ENCODE measurements around the gene HAPLN3.

The HAPLN3 gene

DNA sequence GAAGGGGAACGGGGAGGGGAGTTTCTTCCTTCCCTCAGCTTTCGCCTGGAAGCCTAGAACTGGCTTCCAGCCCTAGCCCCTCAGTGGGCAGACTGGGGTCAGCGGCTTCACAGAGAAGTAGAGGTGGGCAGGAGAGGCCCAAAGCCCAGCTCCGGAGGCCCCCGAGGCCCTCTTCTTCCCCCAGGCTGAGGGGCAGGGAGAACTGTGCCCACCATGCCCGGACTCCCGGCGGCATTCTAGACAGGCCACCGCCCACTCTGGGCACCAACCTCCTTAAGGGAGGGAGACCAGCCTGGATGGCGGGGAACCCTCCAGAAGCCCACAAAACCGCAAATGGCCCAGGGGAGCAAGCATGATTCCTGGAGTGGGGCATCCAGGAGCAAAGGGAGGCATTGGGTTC is 17.9 kb downstream of the HAPLN3 start:
- H3K4me3 ChIP-seq (ENCODE audit: low read depth, low read length), result no peak overlapping the region
- TF ChIP-seq, protein P1, sequence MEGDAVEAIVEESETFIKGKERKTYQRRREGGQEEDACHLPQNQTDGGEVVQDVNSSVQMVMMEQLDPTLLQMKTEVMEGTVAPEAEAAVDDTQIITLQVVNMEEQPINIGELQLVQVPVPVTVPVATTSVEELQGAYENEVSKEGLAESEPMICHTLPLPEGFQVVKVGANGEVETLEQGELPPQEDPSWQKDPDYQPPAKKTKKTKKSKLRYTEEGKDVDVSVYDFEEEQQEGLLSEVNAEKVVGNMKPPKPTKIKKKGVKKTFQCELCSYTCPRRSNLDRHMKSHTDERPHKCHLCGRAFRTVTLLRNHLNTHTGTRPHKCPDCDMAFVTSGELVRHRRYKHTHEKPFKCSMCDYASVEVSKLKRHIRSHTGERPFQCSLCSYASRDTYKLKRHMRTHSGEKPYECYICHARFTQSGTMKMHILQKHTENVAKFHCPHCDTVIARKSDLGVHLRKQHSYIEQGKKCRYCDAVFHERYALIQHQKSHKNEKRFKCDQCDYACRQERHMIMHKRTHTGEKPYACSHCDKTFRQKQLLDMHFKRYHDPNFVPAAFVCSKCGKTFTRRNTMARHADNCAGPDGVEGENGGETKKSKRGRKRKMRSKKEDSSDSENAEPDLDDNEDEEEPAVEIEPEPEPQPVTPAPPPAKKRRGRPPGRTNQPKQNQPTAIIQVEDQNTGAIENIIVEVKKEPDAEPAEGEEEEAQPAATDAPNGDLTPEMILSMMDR (IDR thresholded peaks at IDR 0.05; ENCODE audit: low read depth, low read length), result no peak

DNA sequence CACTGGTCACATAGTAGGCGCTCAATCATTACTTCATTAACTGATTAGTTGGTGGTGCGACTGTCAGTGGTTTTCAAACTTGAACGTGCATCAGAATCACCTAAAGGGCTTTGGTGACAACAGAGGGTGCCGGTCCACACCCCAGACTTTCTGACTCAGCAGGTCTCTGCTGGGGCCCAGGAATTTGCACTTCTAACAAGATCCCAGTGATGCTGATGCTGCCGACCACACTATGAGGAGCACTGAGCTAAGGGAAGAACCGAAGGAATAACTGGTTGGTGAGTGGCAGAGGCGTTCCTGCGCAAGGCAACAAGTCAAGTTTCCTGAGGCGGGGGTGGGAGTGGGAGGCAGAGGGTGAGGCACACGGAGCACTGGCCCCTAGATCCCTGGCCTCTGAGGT is 18.8 kb downstream of the HAPLN3 start:
- TF ChIP-seq, protein P1 (IDR thresholded peaks at IDR 0.05; ENCODE audit: low read depth, low read length), result no peak
- no peak overlapping the region for H3K4me3 ChIP-seq (ENCODE audit: low read depth, low read length)

DNA sequence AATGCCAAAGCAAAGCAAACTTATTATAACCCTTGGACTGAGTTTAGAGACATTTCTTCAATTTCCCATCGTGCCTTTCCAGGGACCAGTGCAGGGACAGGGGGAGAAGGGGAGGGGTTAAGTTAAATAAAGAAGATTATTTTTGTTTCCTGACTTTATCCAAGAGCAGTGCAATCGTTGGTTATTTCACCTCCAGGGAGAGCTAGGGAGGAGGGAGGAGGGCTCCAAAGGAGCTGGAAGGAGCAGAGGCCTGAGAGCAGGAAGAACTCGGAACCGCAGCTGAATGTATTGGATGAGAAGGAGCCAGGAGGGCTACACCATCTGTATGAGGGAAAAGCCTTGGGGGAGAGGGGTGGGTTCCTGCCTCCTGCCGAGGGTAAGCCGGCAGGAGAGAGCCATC is 20.7 kb downstream of the HAPLN3 start:
- TF ChIP-seq, protein P1 (IDR thresholded peaks at IDR 0.05; ENCODE audit: low read depth, low read length), result no peak
- no peak overlapping the region for H3K4me3 ChIP-seq (ENCODE audit: low read depth, low read length)

DNA sequence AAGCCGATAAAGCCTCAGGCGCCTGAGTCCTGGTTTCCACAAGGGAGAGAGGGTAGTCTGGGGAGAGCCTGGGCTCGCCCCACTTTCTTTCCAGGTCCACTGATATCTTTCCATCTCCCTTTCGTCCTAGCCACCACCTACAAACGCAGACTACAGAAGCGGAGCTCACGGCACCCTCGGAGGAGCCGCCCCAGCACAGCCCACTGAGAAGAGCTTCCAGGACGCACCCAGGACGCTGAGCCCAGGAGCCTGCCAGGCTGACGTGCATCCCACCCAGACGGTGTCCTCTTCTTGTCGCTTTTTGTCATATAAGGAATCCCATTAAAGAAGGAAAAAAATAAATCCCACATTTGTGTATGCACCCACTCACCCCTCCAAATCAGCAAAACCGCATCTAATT is 21.1 kb downstream of the HAPLN3 start:
- H3K4me3 ChIP-seq (ENCODE audit: low read depth, low read length), result no peak overlapping the region
- TF ChIP-seq, protein P1 (IDR thresholded peaks at IDR 0.05; ENCODE audit: low read depth, low read length), result no peak

DNA sequence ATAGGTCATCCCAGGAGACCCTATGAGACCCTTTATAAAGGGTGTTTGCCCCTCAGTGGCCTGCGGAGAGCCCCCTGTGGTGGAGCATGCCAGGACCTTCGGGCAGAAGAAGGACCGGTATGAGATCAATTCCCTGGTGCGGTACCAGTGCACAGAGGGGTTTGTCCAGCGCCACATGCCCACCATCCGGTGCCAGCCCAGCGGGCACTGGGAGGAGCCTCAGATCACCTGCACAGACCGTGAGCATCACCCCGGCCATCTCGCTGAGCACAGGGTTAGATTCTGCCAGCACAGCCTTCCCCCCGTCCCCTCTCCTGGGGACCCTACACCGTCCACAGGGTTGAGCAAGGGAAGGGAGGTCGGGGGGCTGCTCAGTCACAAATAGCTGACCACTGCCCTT is 21.6 kb downstream of the HAPLN3 start:
- TF ChIP-seq, protein P1 (IDR thresholded peaks at IDR 0.05; ENCODE audit: low read depth, low read length), result no peak
- no peak overlapping the region for H3K4me3 ChIP-seq (ENCODE audit: low read depth, low read length)

DNA sequence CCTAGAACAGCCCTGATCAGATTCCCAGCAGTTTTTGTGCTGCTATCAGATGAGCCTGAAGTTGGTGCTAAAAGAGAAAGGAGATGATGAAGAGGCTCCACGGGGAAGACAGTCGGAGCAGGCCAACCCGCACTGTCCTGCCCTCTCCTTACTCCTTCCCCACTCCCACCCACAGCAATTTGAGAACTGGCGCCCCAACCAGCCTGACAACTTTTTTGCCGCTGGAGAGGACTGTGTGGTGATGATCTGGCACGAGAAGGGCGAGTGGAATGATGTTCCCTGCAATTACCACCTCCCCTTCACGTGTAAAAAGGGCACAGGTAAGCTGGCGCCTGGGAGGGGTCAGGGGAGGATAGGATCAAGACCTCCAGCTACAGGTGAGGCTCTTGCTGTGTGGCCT is 22.6 kb downstream of the HAPLN3 start:
- TF ChIP-seq, protein P1 (IDR thresholded peaks at IDR 0.05; ENCODE audit: low read depth, low read length), result no peak
- no peak overlapping the region for H3K4me3 ChIP-seq (ENCODE audit: low read depth, low read length)

DNA sequence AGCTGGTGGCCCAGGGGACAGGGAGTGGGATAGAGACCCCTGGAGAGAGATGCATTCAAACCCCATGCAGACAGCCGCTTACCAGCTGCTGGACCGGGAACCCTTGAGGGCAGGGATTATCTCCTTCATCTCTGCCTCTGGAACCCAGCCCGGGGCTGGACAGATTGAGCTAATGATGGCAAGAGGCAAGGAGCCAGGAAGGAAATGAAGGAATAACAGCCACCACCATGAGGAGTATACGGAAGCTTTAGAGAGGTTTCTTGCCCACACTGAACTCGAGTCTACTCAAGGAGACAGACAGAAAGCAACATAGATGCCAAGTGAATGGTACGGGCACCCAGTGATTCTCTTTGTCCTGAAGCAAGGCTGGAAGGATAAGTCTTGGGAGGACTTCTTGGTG is 23.2 kb downstream of the HAPLN3 start:
- no peak overlapping the region for H3K4me3 ChIP-seq (ENCODE audit: low read depth, low read length)
- TF ChIP-seq, protein P1 (IDR thresholded peaks at IDR 0.05; ENCODE audit: low read depth, low read length), result no peak
